Memory B cell (primary cell): ENCODE results near the gene CDK7.

Source experiments
- ATAC-seq: fragments of 150-1000 bp; cut with Tn5 transposase; 2 replicates; pipeline ENCODE4 v1.10.0; 2021; ENCODE audit warnings: low read depth, mild to moderate bottlenecking, moderate library complexity
- DNase-seq, 2 donors: peaks; one replicate each; pipeline ENCODE4 v3.0.0; 2022; ENCODE audit warnings: low spot score in 2 of 2
- H3K27ac Mint-ChIP-seq: one replicate; pipeline ENCODE4 v1.8.0; 2022; ENCODE audit warnings: mild to moderate bottlenecking, moderate library complexity, mixed read lengths
- H3K27me3 Mint-ChIP-seq: one replicate; pipeline ENCODE4 v1.8.0; 2022; ENCODE audit warnings: mixed read lengths
- H3K36me3 Mint-ChIP-seq: one replicate; pipeline ENCODE4 v1.8.0; 2022; ENCODE audit warnings: mild to moderate bottlenecking, mixed read lengths
- H3K4me1 Mint-ChIP-seq: one replicate; pipeline ENCODE4 v1.8.0; 2022; ENCODE audit warnings: mixed read lengths
- H3K4me3 Mint-ChIP-seq: one replicate; pipeline ENCODE4 v1.8.0; 2022; ENCODE audit warnings: mild to moderate bottlenecking, moderate library complexity, mixed read lengths
- H3K9me3 Mint-ChIP-seq: one replicate; pipeline ENCODE4 v1.8.0; 2022; ENCODE audit warnings: mixed read lengths

Gene CDK7

DNA sequence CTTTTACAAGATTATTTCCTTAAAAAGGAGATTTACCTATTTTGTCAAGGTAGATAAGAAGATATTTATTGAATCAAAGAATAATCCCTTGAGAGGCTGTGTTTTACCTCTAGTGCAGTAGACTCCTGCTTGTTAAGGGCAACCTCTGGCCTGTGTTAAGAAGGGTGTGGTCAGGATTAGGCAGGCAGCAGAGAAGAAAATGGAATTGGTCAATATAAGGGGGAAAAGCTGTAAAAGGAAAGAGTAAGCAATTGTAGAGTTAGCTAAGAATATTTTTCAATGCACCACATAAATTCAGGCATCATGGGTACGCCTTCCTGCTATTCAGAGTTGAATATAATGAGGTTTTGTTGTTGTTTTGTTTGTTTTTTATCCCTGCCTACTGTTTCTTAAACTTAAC lies 91.7 kb downstream of the CDK7 start:
- Mint-ChIP-seq H3K27ac (peak overlapping the region; percentile 73), H3K9me3 (no peaks in the 10 kb centered on the region), H3K4me1 (peaks cover 2% of the 10 kb centered on the region), H3K4me3 (no peak overlapping the region), H3K27me3 (no peaks in the 10 kb centered on the region), H3K36me3 (peaks cover 2% of the 10 kb centered on the region)
- no peak for DNase-seq
- ATAC-seq: no peak
